Mesenchymal stem cell (in vitro differentiated cells and primary cell): ENCODE data around the gene MTHFD1.

Experiments
- DNase-seq: peaks from one replicate; pipeline ENCODE4 v3.0.0-alpha.2; 2013
- H2AFZ ChIP-seq: one replicate; pipeline ENCODE4 v1.6.1; 2013; ENCODE audit warnings: low read depth, mild to moderate bottlenecking, control low read depth, inconsistent platforms, low read length, moderate library complexity
- H2AK5ac ChIP-seq: 2 replicates; pipeline ENCODE4 v1.6.1; 2013; ENCODE audit warnings: low read length, moderate library complexity, mild to moderate bottlenecking, inconsistent platforms; ENCODE audit not compliant: severe bottlenecking
- H2BK120ac ChIP-seq: one replicate; pipeline ENCODE4 v1.6.1; 2013; ENCODE audit warnings: low read depth, mild to moderate bottlenecking, inconsistent platforms, low read length, moderate library complexity
- H2BK12ac ChIP-seq, 2 experiments: one replicate each; pipeline ENCODE4 v1.6.1; 2013; ENCODE audit warnings: inconsistent platforms in 2 of 2, low read length in 2 of 2, mild to moderate bottlenecking in 2 of 2, moderate library complexity in 2 of 2, control low read depth in 1 of 2
- H2BK15ac ChIP-seq: one replicate; pipeline ENCODE4 v1.6.1; 2013; ENCODE audit warnings: mild to moderate bottlenecking, low read depth, inconsistent platforms; ENCODE audit not compliant: poor library complexity, severe bottlenecking
- H2BK5ac ChIP-seq: 2 replicates; pipeline ENCODE4 v1.6.1; 2013; ENCODE audit warnings: low read depth, mild to moderate bottlenecking, low read length, control low read depth, inconsistent platforms; ENCODE audit not compliant: poor library complexity, severe bottlenecking
- H3K14ac ChIP-seq, 2 experiments: one replicate each; pipeline ENCODE4 v1.6.1; 2013; ENCODE audit warnings: inconsistent platforms in 2 of 2, low read length in 2 of 2, control low read depth in 1 of 2, mild to moderate bottlenecking in 1 of 2, moderate library complexity in 1 of 2
- H3K18ac ChIP-seq, 2 experiments: one replicate each; pipeline ENCODE4 v1.6.1; 2013; ENCODE audit warnings: inconsistent platforms in 2 of 2, low read length in 2 of 2, control low read depth in 1 of 2, low read depth in 1 of 2, mild to moderate bottlenecking in 1 of 2
- H3K23ac ChIP-seq, 2 experiments: one replicate each; pipeline ENCODE4 v1.6.1; 2013; ENCODE audit warnings: inconsistent platforms in 2 of 2, low read length in 2 of 2, mild to moderate bottlenecking in 2 of 2, moderate library complexity in 2 of 2, control low read depth in 1 of 2
- H3K27ac ChIP-seq: 2 replicates; pipeline ENCODE4 v1.5.1; 2013; ENCODE audit warnings: mild to moderate bottlenecking, moderate library complexity, low read length, control low read depth, inconsistent platforms; ENCODE audit not compliant: poor library complexity, severe bottlenecking
- H3K27me3 ChIP-seq, 2 experiments: 2 replicates each; pipeline versions ENCODE4 v1.6.1 to v1.7.0; 2013; ENCODE audit warnings: low read length in 2 of 2, mild to moderate bottlenecking in 2 of 2, moderate library complexity in 2 of 2, control low read depth in 1 of 2, inconsistent platforms in 1 of 2; ENCODE audit not compliant: control insufficient read depth in 1 of 2, insufficient read depth in 1 of 2
- H3K36me3 ChIP-seq, 2 experiments: 2 replicates each; pipeline versions ENCODE4 v1.6.1 to v1.7.0; 2013; ENCODE audit warnings: low read length in 2 of 2, control low read depth in 1 of 2, inconsistent platforms in 1 of 2, low read depth in 1 of 2, mild to moderate bottlenecking in 1 of 2; ENCODE audit not compliant: insufficient read depth in 2 of 2, control insufficient read depth in 1 of 2
- H3K4ac ChIP-seq, 2 experiments: one replicate each; pipeline ENCODE4 v1.6.1; 2013; ENCODE audit warnings: inconsistent platforms in 2 of 2, low read length in 2 of 2, mild to moderate bottlenecking in 2 of 2, moderate library complexity in 2 of 2, control low read depth in 1 of 2, low read depth in 1 of 2
- H3K4me1 ChIP-seq: 2 replicates; pipeline ENCODE4 v1.6.1; 2013; ENCODE audit warnings: low read depth, low read length, control low read depth; ENCODE audit not compliant: control insufficient read depth, insufficient read depth
- H3K4me2 ChIP-seq: 2 replicates; pipeline ENCODE4 v1.6.1; 2013; ENCODE audit warnings: low read length, mild to moderate bottlenecking, inconsistent platforms; ENCODE audit not compliant: poor library complexity, severe bottlenecking
- H3K4me3 ChIP-seq, 2 experiments: 2 replicates each; pipeline versions ENCODE4 v1.5.1 to v1.7.0; 2013; ENCODE audit warnings: low read length in 2 of 2, mild to moderate bottlenecking in 2 of 2, control low read depth in 1 of 2, low read depth in 1 of 2; ENCODE audit not compliant: insufficient read depth in 1 of 2
- H3K79me1 ChIP-seq: replicated peaks from 2 replicates; pipeline ENCODE4 v1.6.1; 2013; ENCODE audit warnings: mild to moderate bottlenecking, control low read depth, low read length, inconsistent platforms; ENCODE audit not compliant: poor library complexity, severe bottlenecking
- H3K9ac ChIP-seq: 2 replicates; pipeline ENCODE4 v1.7.0; 2013; ENCODE audit warnings: mild to moderate bottlenecking, low read length, moderate library complexity
- H3K9me3 ChIP-seq: 2 replicates; pipeline ENCODE4 v1.7.0; 2013; ENCODE audit warnings: mild to moderate bottlenecking, low read length; ENCODE audit not compliant: control insufficient read depth
- H4K8ac ChIP-seq: one replicate; pipeline ENCODE4 v1.6.1; 2013; ENCODE audit warnings: inconsistent platforms, mild to moderate bottlenecking, low read length, moderate library complexity
- H4K91ac ChIP-seq: one replicate; pipeline ENCODE4 v1.6.1; 2013; ENCODE audit warnings: mild to moderate bottlenecking, low read length, inconsistent platforms
- WGBS: methylation state at CpG from one replicate; pipeline ENCODE4 v1.1.7; 2013; ENCODE audit warnings: mixed read lengths; 5-methylcytosine and 5-hydroxymethylcytosine counted together

Gene MTHFD1

DNA sequence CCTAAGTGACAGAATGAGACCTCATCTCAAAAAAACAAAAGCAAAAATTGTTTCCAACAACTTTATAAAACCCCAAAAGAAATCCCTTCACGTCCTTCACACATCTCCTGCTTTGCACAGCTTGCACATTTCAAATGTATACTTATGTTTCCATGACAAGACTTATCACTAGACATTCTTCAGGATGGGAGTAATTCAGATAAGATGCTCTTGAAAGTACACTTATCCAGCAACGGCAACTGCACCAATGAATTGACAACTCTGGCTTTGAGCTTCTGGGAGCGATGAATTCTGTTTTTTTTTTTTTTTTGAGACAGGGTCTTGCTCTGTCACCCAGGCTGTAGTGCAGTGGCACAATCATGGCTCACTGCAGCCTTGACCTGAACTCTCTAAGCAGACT is 46.4 kb downstream of the MTHFD1 start:
- H3K36me3 ChIP-seq: peaks cover 13 to 73% of the 10 kb centered on the region in 2 experiments
- H3K4ac ChIP-seq: no peak overlapping the region
- H3K4me2 ChIP-seq: no peak overlapping the region
- H4K91ac ChIP-seq: no peak overlapping the region
- peaks cover 5% of the 10 kb centered on the region for H3K4me1 ChIP-seq
- no peak overlapping the region for H3K9ac ChIP-seq
- H2BK120ac ChIP-seq: no peak overlapping the region
- WGBS: 87% methylated on average over 2 of the region's 3 CpGs
- DNase-seq: peak; percentile 43
- H3K27ac ChIP-seq: no peak overlapping the region
- H3K23ac ChIP-seq: no peak overlapping the region
- H3K79me1 ChIP-seq: peaks cover 5% of the 10 kb centered on the region
- H3K27me3 ChIP-seq: no peaks in the 10 kb centered on the region
- no peak overlapping the region for H3K14ac ChIP-seq
- no peak overlapping the region for H2BK5ac ChIP-seq
- H3K18ac ChIP-seq: no peak overlapping the region
- H2BK12ac ChIP-seq: no peak overlapping the region
- H2AK5ac ChIP-seq: peak overlapping the region; percentile 31
- H3K4me3 ChIP-seq: no peak overlapping the region
- no peak overlapping the region for H4K8ac ChIP-seq
- H3K9me3 ChIP-seq: no peaks in the 10 kb centered on the region
- H2BK15ac ChIP-seq: no peak overlapping the region
- H2AFZ ChIP-seq: no peak overlapping the region

DNA sequence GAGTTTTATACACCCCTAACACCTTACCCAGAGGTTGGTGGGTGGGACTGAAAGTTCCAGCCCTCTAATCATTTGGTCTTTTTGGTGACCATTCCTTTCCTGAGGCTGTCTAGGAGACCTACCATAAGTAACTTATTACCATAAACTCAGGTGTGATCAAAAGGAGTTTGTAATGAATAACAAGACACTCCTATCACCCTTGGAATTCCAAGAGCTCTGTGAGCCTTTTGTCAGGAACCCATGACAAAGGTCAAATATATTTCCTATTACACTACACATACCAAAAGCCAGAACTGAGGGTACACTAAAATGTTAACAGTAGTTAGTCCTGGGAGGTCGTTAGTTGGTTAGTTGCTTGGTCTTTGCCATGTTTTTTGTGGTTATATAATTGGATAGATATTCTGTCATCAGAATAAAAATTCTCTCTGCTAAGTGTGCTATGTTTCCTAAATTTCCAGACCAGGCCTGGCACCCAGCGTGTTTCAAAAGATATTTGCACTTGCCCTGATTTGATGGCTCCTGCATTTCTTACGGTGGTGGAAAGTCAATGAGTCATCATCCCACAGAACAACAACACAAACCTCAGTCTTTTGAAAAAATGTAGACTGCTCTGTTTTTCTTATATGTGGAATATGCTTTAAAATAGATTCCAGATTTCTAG is 50.2 kb downstream of the MTHFD1 start:
- H4K91ac ChIP-seq: no peak overlapping the region
- H3K4me3 ChIP-seq: no peak overlapping the region
- no peaks in the 10 kb centered on the region for H3K27me3 ChIP-seq
- H3K4me1 ChIP-seq: peaks cover 8% of the 10 kb centered on the region
- WGBS: 4% methylated on average over 2 of the region's 3 CpGs
- peak; percentile 77 for DNase-seq
- H2BK12ac ChIP-seq: no peak overlapping the region
- H3K18ac ChIP-seq: no peak overlapping the region
- peaks cover 3% of the 10 kb centered on the region for H3K79me1 ChIP-seq
- H3K9ac ChIP-seq: no peak overlapping the region
- no peaks in the 10 kb centered on the region for H3K9me3 ChIP-seq
- H3K27ac ChIP-seq: peak overlapping the region; percentile 88
- H2BK120ac ChIP-seq: no peak overlapping the region
- H2BK15ac ChIP-seq: no peak overlapping the region
- peak overlapping the region; percentile 98 for H2BK5ac ChIP-seq
- no peak overlapping the region for H3K14ac ChIP-seq
- H4K8ac ChIP-seq: no peak overlapping the region
- H2AFZ ChIP-seq: no peak overlapping the region
- no peak overlapping the region for H2AK5ac ChIP-seq
- no peak overlapping the region for H3K4me2 ChIP-seq
- H3K36me3 ChIP-seq: peaks cover 16 to 75% of the 10 kb centered on the region in 2 experiments
- H3K4ac ChIP-seq: no peak overlapping the region
- no peak overlapping the region for H3K23ac ChIP-seq

GRCh38 chr14:64439141-64439540 is 51.0 kb downstream of the MTHFD1 start:
- H4K91ac ChIP-seq: no peak overlapping the region
- no peak overlapping the region for H3K4me3 ChIP-seq
- H3K23ac ChIP-seq: no peak overlapping the region
- H3K36me3 ChIP-seq: peaks cover 18 to 75% of the 10 kb centered on the region in 2 experiments
- no peak overlapping the region for H2AFZ ChIP-seq
- no peak overlapping the region for H4K8ac ChIP-seq
- no peaks in the 10 kb centered on the region for H3K9me3 ChIP-seq
- H3K27me3 ChIP-seq: no peaks in the 10 kb centered on the region
- no peak overlapping the region for H3K9ac ChIP-seq
- H3K79me1 ChIP-seq: peaks cover 7% of the 10 kb centered on the region
- no peak for DNase-seq
- H2BK5ac ChIP-seq: peak overlapping the region; percentile 86
- H2BK120ac ChIP-seq: no peak overlapping the region
- no peak overlapping the region for H3K14ac ChIP-seq
- H3K4me2 ChIP-seq: no peak overlapping the region
- no peak overlapping the region for H2BK12ac ChIP-seq
- 94% methylated on average over 6 of the region's 6 CpGs for WGBS
- H3K4ac ChIP-seq: no peak overlapping the region
- peak overlapping the region; percentile 88 for H3K27ac ChIP-seq
- H3K4me1 ChIP-seq: peaks cover 8% of the 10 kb centered on the region
- no peak overlapping the region for H3K18ac ChIP-seq
- H2AK5ac ChIP-seq: peak overlapping the region; percentile 28
- no peak overlapping the region for H2BK15ac ChIP-seq

DNA sequence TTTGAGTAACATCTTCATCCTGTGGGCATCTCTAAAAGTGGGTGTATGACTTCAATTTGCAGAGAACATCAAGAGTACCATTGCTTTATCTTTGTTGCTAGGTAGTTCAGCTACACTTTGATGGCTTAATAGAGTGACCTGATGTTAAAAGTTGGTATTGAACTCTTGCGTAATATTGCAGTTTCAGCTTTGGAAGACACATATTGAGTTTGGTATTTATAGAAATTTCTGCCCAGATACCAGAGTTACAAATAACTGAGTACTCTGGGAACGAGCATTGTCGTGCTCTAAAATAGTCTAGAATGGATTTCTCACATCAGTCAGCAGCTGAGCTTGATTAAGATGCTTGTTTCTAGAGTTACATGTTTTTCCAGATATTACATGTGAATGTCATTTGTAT is 52.3 kb downstream of the MTHFD1 start:
- Histone ChIP-seq H2AFZ (no peak overlapping the region), H2BK120ac (no peak overlapping the region), H3K4me2 (no peak overlapping the region), H2BK15ac (no peak overlapping the region), H4K8ac (no peak overlapping the region), H2BK12ac (no peak overlapping the region), H2AK5ac (no peak overlapping the region), H3K9ac (no peak overlapping the region), H3K27me3 (no peaks in the 10 kb centered on the region), H3K27ac (no peak overlapping the region), H3K18ac (no peak overlapping the region), H3K14ac (no peak overlapping the region), H2BK5ac (no peak overlapping the region), H3K4ac (no peak overlapping the region), H3K36me3 (peaks cover 18 to 77% of the 10 kb centered on the region in 2 experiments), H3K23ac (no peak overlapping the region), H3K4me1 (peaks cover 8% of the 10 kb centered on the region), H3K4me3 (no peak overlapping the region), H3K9me3 (no peaks in the 10 kb centered on the region), H3K79me1 (peaks cover 6% of the 10 kb centered on the region), H4K91ac (no peak overlapping the region)
- DNase-seq: no peak
- 97% methylated on average over 3 of the region's 3 CpGs for WGBS
